Neural crest cell (in vitro differentiated cells): Measurements from ENCODE around the gene P2RY2. TPM values are rescaled to one million over a fixed set of nuclear protein-coding genes. Genes with fewer than 3 reads are reported as not detected.

Source experiments
- DNase-seq: peaks from one replicate; pipeline ENCODE4 v3.0.0; 2021; ENCODE audit warnings: low read depth, mixed read lengths, low spot score
- H3K27ac Mint-ChIP-seq: one replicate; pipeline ENCODE4 v1.8.0; 2021; ENCODE audit warnings: mild to moderate bottlenecking, mixed read lengths; ENCODE audit not compliant: unreplicated experiment
- H3K27me3 Mint-ChIP-seq: 2 replicates; pipeline ENCODE4 v1.8.0; 2021; ENCODE audit warnings: low read depth, mild to moderate bottlenecking, mixed read lengths
- H3K36me3 Mint-ChIP-seq: 2 replicates; pipeline ENCODE4 v1.8.0; 2021; ENCODE audit warnings: low read depth, mild to moderate bottlenecking, mixed read lengths
- H3K4me1 Mint-ChIP-seq: 2 replicates; pipeline ENCODE4 v1.8.0; 2021; ENCODE audit warnings: mixed read lengths
- H3K4me3 Mint-ChIP-seq: one replicate; pipeline ENCODE4 v1.8.0; 2021; ENCODE audit warnings: mild to moderate bottlenecking, mixed read lengths
- H3K9me3 Mint-ChIP-seq: 2 replicates; pipeline ENCODE4 v1.8.0; 2021; ENCODE audit warnings: mixed read lengths
- total RNA-seq: library from RNA; stranded (reverse); gene quantifications from 2 replicates; pipeline ENCODE4 v1.2.1, GENCODE V29; 2021
- TF ChIP-seq, protein P1 (sequence below): fragments of 200-600 bp; sonication (generic); conservative IDR thresholded peaks from 2 replicates; pipeline ENCODE4 v1.5.0; 2021; ENCODE audit warnings: antibody characterized with exemption, mild to moderate bottlenecking

The P2RY2 gene
- total RNA-seq, 1 donor from 2014 or later = 0.14 TPM

- no peak overlapping the region for H3K27ac Mint-ChIP-seq
- TF ChIP-seq, protein P1, sequence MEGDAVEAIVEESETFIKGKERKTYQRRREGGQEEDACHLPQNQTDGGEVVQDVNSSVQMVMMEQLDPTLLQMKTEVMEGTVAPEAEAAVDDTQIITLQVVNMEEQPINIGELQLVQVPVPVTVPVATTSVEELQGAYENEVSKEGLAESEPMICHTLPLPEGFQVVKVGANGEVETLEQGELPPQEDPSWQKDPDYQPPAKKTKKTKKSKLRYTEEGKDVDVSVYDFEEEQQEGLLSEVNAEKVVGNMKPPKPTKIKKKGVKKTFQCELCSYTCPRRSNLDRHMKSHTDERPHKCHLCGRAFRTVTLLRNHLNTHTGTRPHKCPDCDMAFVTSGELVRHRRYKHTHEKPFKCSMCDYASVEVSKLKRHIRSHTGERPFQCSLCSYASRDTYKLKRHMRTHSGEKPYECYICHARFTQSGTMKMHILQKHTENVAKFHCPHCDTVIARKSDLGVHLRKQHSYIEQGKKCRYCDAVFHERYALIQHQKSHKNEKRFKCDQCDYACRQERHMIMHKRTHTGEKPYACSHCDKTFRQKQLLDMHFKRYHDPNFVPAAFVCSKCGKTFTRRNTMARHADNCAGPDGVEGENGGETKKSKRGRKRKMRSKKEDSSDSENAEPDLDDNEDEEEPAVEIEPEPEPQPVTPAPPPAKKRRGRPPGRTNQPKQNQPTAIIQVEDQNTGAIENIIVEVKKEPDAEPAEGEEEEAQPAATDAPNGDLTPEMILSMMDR = no peak
- DNase-seq = no peak
- H3K36me3 Mint-ChIP-seq = no peaks in the 10 kb centered on the region
- H3K4me1 Mint-ChIP-seq = peaks cover 20% of the 10 kb centered on the region
- no peaks in the 10 kb centered on the region for H3K27me3 Mint-ChIP-seq
- no peaks in the 10 kb centered on the region for H3K9me3 Mint-ChIP-seq
- H3K4me3 Mint-ChIP-seq = no peak overlapping the region
Observed at GRCh38 chr11:73201249-73201648, 16.8 kb upstream of the P2RY2 start.

DNA sequence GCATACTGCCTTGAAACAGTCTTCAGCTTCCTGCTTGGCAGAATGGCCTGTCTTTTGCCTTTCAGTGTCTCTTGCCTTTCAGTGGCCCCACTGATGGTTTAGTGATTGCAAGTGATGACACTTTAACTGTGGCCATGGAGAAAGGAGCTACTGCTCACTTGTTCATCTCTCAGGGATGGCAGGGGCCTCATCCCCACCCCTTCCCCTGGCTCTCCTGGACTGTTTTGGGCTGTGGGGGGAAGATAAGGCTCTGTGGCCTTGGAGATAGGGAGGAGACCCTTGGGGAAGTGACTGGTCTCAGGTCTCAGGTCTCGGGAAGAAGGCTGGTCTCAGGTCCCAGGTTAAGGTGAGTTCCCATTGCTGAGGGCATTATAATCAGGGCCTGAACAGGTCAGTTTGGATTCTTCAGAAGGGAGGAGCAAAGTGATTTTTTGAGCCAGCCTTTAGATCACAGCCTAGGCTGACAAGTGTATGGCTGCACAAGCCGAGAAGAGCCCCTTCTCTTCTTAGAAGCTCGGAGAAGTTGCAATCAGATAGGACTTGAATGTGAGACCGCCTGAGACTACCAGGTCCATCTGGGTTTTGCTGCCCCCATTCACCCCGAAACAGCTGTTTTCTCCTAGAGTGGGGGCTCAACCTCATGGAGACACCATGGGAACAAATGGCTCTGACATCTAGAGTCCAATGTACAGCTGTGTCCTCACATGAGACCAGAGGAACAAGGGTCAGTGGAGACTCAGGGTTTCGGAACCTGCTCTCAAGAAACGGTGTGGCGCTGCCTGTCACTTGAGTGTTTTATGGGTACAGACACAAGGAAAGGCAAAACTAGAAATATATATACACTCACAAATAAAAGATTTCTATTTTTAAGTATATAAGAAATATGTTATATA is 15.9 kb upstream of the P2RY2 start:
- no peaks in the 10 kb centered on the region for H3K36me3 Mint-ChIP-seq
- no peak for DNase-seq
- H3K4me3 Mint-ChIP-seq = no peak overlapping the region
- H3K4me1 Mint-ChIP-seq = peaks cover 24% of the 10 kb centered on the region
- TF ChIP-seq, protein P1 = no peak
- no peaks in the 10 kb centered on the region for H3K27me3 Mint-ChIP-seq
- H3K27ac Mint-ChIP-seq = no peak overlapping the region
- H3K9me3 Mint-ChIP-seq = no peaks in the 10 kb centered on the region

DNA sequence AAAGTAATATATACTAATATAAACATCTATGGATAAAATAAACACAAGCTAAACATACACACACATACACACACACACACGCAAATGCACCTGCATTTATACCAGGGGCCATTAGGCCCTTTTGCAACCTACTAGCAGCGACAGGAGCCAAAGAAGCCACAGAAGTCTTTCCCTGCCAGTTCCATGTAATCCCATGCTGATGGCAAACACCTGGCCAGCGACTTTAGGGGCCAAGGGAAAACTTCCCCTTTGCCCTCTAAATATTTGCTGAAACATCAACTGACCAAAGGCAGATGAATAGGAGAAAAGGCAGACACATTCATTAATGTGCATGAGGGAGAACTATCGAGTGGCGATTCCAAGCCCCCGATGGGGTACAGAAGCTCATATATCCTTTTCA is 14.8 kb upstream of the P2RY2 start:
- no peaks in the 10 kb centered on the region for H3K27me3 Mint-ChIP-seq
- no peaks in the 10 kb centered on the region for H3K36me3 Mint-ChIP-seq
- no peak for DNase-seq
- TF ChIP-seq, protein P1 = no peak
- peaks cover 24% of the 10 kb centered on the region for H3K4me1 Mint-ChIP-seq
- no peaks in the 10 kb centered on the region for H3K9me3 Mint-ChIP-seq
- H3K4me3 Mint-ChIP-seq = no peak overlapping the region
- no peak overlapping the region for H3K27ac Mint-ChIP-seq

- no peak for DNase-seq
- no peaks in the 10 kb centered on the region for H3K27me3 Mint-ChIP-seq
Observed at GRCh38 chr11:73203790-73204189, 14.3 kb upstream of the P2RY2 start.

GRCh38 chr11:73204711-73205121 is 13.4 kb upstream of the P2RY2 start:
- no peak overlapping the region for H3K27ac Mint-ChIP-seq
- H3K4me1 Mint-ChIP-seq = peaks cover 16% of the 10 kb centered on the region
- TF ChIP-seq, protein P1 = no peak
- H3K9me3 Mint-ChIP-seq = no peaks in the 10 kb centered on the region
- H3K4me3 Mint-ChIP-seq = no peak overlapping the region
- H3K36me3 Mint-ChIP-seq = no peaks in the 10 kb centered on the region
- no peaks in the 10 kb centered on the region for H3K27me3 Mint-ChIP-seq
- DNase-seq = no peak

More at GRCh38 chr11:73203790-73204189, 14.3 kb upstream of the P2RY2 start:
- Mint-ChIP-seq H3K36me3 (no peaks in the 10 kb centered on the region), H3K4me1 (peaks cover 19% of the 10 kb centered on the region), H3K27ac (no peak overlapping the region), H3K9me3 (no peaks in the 10 kb centered on the region), H3K4me3 (no peak overlapping the region)
- TF ChIP-seq, protein P1 = no peak
